HUDEP-2 (cell line): ENCODE data around the gene IBSP.

Experiments
- DNase-seq, 76 experiments: peaks; one replicate each; lab custom pipeline; 2025; ENCODE audit not compliant: unreplicated experiment in 76 of 76; lab: John Stamatoyannopoulos, UW

IBSP gene, protein sequence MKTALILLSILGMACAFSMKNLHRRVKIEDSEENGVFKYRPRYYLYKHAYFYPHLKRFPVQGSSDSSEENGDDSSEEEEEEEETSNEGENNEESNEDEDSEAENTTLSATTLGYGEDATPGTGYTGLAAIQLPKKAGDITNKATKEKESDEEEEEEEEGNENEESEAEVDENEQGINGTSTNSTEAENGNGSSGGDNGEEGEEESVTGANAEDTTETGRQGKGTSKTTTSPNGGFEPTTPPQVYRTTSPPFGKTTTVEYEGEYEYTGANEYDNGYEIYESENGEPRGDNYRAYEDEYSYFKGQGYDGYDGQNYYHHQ

GRCh38 chr4:87799301-87800113, at the start of gene IBSP:
TSS of gene IBSP (plus strand) at chr4:87799554. CDS start at chr4:87802362, 2,808 bp downstream.
- no peak for DNase-seq

- DNase-seq, result no peak
These were observed 49.5 kb upstream of the IBSP start for GRCh38 chr4:87749883-87750282.

DNA sequence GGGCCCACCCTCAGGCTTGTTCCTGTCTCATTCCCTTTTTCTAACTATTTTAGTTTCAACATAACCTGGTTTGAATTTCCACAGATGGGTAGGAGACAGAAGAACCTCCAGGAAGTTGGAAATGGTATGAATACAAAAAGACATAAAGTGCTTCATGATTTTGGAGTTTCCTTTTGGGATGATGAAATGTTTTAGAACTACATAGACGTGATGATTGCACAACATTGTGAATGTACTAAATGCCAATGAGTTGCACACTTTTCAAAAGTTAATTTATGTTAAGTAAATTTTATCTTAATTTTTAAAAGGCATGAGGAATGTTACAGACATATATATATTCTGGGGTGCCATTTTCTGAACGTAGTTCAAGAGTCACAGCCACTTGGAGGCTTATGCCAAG, 41.1 kb upstream of the IBSP start:
- no peak for DNase-seq

GRCh38 chr4:87762311-87762710, 37.0 kb upstream of the IBSP start:
- DNase-seq, result no peak

DNA sequence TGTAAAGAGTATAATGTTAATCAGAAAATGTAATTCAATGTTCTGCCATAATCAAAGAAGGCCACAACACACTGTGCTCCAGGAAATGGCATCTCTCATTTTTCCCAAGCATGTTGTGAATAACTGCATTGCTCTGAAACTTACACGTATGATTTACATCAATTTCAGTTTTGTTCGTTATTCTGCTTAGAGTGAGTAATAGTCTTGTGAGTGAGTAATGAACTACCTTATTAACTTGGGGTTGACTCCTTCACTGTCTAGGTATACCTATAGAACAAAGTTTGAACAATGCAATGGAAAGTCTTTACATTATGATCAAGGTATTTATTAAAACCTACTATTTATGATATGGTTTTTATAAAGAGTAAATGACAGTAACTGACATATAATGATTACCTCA, 17.8 kb upstream of the IBSP start:
- no peak for DNase-seq

DNA sequence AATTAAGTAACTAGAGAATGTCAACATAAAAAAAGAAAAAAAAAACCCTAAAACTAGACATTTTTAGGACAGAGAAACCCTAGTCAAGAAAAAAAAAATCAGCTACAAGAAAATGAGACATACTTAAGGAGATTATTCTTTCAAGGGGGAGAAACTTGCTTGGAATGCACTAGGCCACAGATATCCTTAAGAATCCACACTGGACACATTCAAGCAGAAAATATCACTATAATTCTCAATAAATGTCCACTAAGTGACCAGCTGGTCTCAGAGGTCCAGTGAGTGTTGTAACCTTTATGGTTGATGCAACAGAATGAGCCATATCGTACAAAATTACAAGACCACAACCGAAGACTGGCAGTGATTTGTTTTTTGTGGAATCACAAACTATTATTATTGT, 15.6 kb upstream of the IBSP start:
- no peak for DNase-seq

GRCh38 chr4:87785731-87786509, 13.4 kb upstream of the IBSP start:
- peak in 22 of 76 experiments; percentile 1 to 53 (median 8) for DNase-seq

DNA sequence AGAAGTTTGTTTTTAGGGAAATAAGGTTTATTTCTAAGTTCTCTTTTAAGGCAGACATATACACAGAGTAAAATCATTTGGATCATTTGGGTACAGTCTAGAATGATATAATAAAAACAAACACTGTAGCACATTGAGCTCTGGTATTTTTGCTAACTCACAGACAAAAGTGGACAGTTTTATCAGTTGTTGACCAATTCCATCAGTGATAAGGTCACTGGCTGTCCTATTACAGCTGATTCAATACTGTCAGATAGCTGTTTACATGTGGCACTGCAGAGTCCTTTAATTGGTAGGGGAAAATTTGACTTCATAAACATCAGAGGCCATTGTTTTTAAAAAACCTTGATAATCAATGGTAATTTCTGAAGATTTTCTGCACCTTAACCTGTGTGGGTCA, 3.5 kb downstream of the IBSP start:
- DNase-seq, result no peak

DNA sequence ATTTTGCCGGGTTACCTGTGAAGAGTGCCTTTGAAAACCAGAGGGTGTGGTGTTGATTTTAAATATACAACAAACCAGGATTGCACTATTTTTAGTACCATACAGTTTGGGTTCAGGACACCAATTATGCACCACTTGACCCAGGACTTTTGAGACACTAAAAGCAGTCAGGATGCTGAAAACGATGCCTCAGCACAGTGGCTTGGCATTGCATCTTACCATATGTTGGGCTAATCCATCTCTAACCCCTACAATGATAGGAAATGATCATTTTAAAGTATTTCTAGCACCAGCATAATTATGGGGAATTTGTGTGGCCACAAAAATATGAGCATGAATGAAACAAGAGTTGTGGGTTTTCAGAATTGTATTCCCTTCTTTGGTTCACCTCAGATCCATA, 4.1 kb downstream of the IBSP start:
- no peak for DNase-seq

- no peak for DNase-seq
These were observed 5.5 kb downstream of the IBSP start for GRCh38 chr4:87804871-87805270.

GRCh38 chr4:87805971-87806370, 6.6 kb downstream of the IBSP start:
- DNase-seq, result no peak

- no peak for DNase-seq
These were observed 7.2 kb downstream of the IBSP start for GRCh38 chr4:87806520-87806919.

DNA sequence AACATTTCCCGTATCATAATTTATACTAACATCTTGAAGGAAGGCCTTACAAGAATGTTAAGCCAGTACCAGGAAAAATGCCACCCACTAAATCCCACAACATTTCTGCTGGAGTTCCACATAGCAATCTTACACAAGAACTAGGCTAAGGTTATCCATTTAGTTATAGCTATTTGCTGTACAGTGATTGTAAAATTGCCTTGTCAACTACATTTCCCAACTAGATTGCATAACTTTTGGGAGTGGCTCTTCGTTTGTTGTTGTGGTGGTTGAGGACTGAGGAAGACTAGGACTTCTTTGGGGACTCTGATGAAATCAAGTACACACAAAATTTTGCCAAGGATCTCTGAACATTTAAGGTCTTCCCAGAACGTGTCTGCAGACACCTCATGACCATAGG, 8.0 kb downstream of the IBSP start:
- no peak for DNase-seq

- DNase-seq, result no peak
These were observed 12.6 kb downstream of the IBSP start for GRCh38 chr4:87811977-87812376.

- no peak for DNase-seq
These were observed 20.0 kb downstream of the IBSP start for GRCh38 chr4:87819281-87819919.

DNA sequence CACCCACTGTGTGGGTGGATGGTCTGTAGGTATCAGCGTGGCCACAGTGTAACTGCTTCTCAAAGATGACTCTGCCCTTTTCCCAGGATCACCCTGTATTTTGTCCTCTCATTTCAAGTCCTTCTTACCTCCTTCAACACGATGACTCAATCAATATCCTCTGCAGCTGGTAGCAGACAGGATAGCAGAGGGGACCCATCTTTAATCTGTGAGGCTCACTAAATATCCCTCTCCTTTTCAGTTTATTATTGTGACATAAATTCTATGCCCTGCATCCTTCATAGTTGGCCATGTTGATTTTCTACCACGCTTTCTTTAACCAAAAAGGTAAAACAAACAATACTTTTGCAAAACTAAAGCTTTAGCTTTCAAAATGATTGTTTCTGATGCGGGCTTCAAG, 23.8 kb downstream of the IBSP start:
- no peak for DNase-seq

- DNase-seq, result no peak
These were observed 24.4 kb downstream of the IBSP start for GRCh38 chr4:87823724-87824123.

- no peak for DNase-seq
These were observed 25.0 kb downstream of the IBSP start for GRCh38 chr4:87824352-87824751.

- no peak for DNase-seq
These were observed 33.3 kb downstream of the IBSP start, which contains the start of gene MEPE for GRCh38 chr4:87832669-87833068. TSS of gene MEPE (plus strand) at chr4:87832969. CDS start at chr4:87834715, 1,746 bp downstream.

GRCh38 chr4:87834401-87834800, 35.0 kb downstream of the IBSP start:
- no peak for DNase-seq

- DNase-seq, result no peak
These were observed 35.8 kb downstream of the IBSP start for GRCh38 chr4:87835197-87835596.
